Left colon (tissue), 2 donors: ENCODE data around the gene S100A10. TPM values are rescaled to one million over a fixed set of nuclear protein-coding genes. Genes with fewer than 3 reads are reported as not detected.
A peak's percentile ranks its signal among the peaks of the same experiment; 100 is the strongest.

ENCODE experiments used
- ATAC-seq: fragments of 200-7000 bp; cut with Tn5 transposase; one replicate; pipeline ENCODE4 v1.9.1; 2020; ENCODE audit warnings: mild to moderate bottlenecking, moderate library complexity
- DNase-seq, 2 donors: peaks; one replicate each; pipeline ENCODE4 v3.0.0-alpha.2; 2020
- intact Hi-C, 2 donors: fragments of 100-400 bp; cut with DNase I in 1 of 2; cut with micrococcal nuclease in 1 of 2; formaldehyde crosslinking; loops; one replicate each; pipeline versions ENCODE4 v1.11.2 to v1.14.0; 2022; cut with DNase I, micrococcal nuclease
- long read RNA-seq: library from polyadenylated mRNA; unstranded; transcript quantifications from one replicate; pipeline ENCODE4 v2.0.0, GENCODE V29; 2021
- total RNA-seq, 2 donors: library from RNA; stranded (reverse); fragmentation: NEBNext Ultra II Directional; extraction: Animal tissue kit (Norgen Biotek cat#: 25700); gene quantifications; one replicate each; pipeline ENCODE4 v1.2.1, GENCODE V29; 2021
- donor health status: DM: no; HTN: no; CAD: no.
- donor health status: DM: yes; HTN: yes; CAD: no.

The S100A10 gene
- 1,000 to 10,000 TPM; 1,029 to 1,322 TPM for total RNA-seq
- long read RNA-seq, transcript S100A10-202 (3 exons, 1,202 nt): major isoform, 304 of 319 reads
- long read RNA-seq, partial matches to known transcripts: 7 of 319 reads
- long read RNA-seq, other reads (novel, unspliced or antisense): 8 of 319 reads

GRCh38 chr1:151993734-151994496, at the start of gene S100A10:
TSS of gene S100A10 (minus strand) at chr1:151993859. CDS start at chr1:151986230, 7,629 bp downstream.
- peak; percentile 68 for ATAC-seq
- peak; percentile 87 to 90 for DNase-seq
- intact Hi-C loops: no loop called here

- intact Hi-C loops: no loop called here
- DNase-seq (no peak), ATAC-seq (no peak)
These were observed 48.4 kb upstream of the S100A10 start for GRCh38 chr1:152042030-152042429.

GRCh38 chr1:152039886-152040285, 46.2 kb upstream of the S100A10 start:
- ATAC-seq (no peak), DNase-seq (no peak)
- intact Hi-C loops: no loop called here

- DNase-seq (no peak), ATAC-seq (no peak)
- intact Hi-C loops: no loop called here
These were observed 45.8 kb upstream of the S100A10 start for GRCh38 chr1:152039461-152039860.

GRCh38 chr1:152038871-152039270, 45.2 kb upstream of the S100A10 start:
- no peak for DNase-seq
- intact Hi-C loops: no loop called here
- no peak for ATAC-seq

GRCh38 chr1:152036267-152037216, 42.9 kb upstream of the S100A10 start, which contains the start of gene S100A11:
TSS of gene S100A11 (minus strand) at chr1:152037004. CDS start at chr1:152036915, 89 bp downstream.
- ATAC-seq (peak; percentile 82), DNase-seq (peak; percentile 94 to 96)
- intact Hi-C loops: no loop called here

GRCh38 chr1:152035539-152036266, 42.0 kb upstream of the S100A10 start:
- ATAC-seq: peak; percentile 41
- intact Hi-C loops: no loop called here
- peak; percentile 39 to 42 for DNase-seq

GRCh38 chr1:152034654-152035538, 41.2 kb upstream of the S100A10 start:
- DNase-seq (peak; percentile 54 to 69), ATAC-seq (peak; percentile 51)
- intact Hi-C loops: no loop called here

GRCh38 chr1:152034324-152034653, 40.6 kb upstream of the S100A10 start:
- peak; percentile 58 for ATAC-seq
- intact Hi-C loops: no loop called here
- peak; percentile 26 to 38 for DNase-seq

GRCh38 chr1:152029929-152030211, 36.2 kb upstream of the S100A10 start:
- no peak for DNase-seq
- ATAC-seq: no peak
- intact Hi-C loops: no loop called here

GRCh38 chr1:152029144-152029928, 35.7 kb upstream of the S100A10 start:
- DNase-seq: no peak
- no peak for ATAC-seq
- intact Hi-C loops: no loop called here

- intact Hi-C loops: no loop called here
- no peak for ATAC-seq
- DNase-seq: no peak
These were observed 33.2 kb upstream of the S100A10 start for GRCh38 chr1:152026895-152027294.

GRCh38 chr1:152024223-152024622, 30.6 kb upstream of the S100A10 start:
- ATAC-seq: no peak
- intact Hi-C loops: no loop called here
- DNase-seq: no peak

- intact Hi-C loops: no loop called here
- DNase-seq (no peak), ATAC-seq (no peak)
These were observed 29.6 kb upstream of the S100A10 start for GRCh38 chr1:152023221-152023620.

- ATAC-seq (no peak), DNase-seq (no peak)
- intact Hi-C loops: no loop called here
These were observed 28.8 kb upstream of the S100A10 start for GRCh38 chr1:152022474-152022873.

GRCh38 chr1:152021569-152021968, 27.9 kb upstream of the S100A10 start:
- DNase-seq (no peak), ATAC-seq (no peak)
- intact Hi-C loops: no loop called here

GRCh38 chr1:152020849-152021248, 27.2 kb upstream of the S100A10 start:
- ATAC-seq (no peak), DNase-seq (no peak)
- intact Hi-C loops: no loop called here
